HG03175 (cell line): ENCODE measurements around the gene FRMD3.
"Not testable (repeated sequence)": the region's sequence is repeated elsewhere in the genome, so short reads cannot be mapped to it uniquely, and the experiment has no call there.

Experiments
- ATAC-seq: cut with Tn5 transposase; IDR thresholded peaks from one replicate; pipeline ENCODE4 v1.9.1; 2021; ENCODE audit warnings: mild to moderate bottlenecking, moderate library complexity; ENCODE audit not compliant: unreplicated experiment

FRMD3 gene

GRCh38 chr9:83401328-83401900 is 136.8 kb downstream of the FRMD3 start:
- ATAC-seq: no peak

GRCh38 chr9:83396813-83397212 is 141.4 kb downstream of the FRMD3 start:
- ATAC-seq: no peak

- ATAC-seq: no peak
Measured at GRCh38 chr9:83396342-83396741, 141.9 kb downstream of the FRMD3 start.

- ATAC-seq: no peak
Measured at GRCh38 chr9:83392228-83392627, 146.0 kb downstream of the FRMD3 start.

- no peak for ATAC-seq
Measured at GRCh38 chr9:83388346-83388745, 149.9 kb downstream of the FRMD3 start.

- no peak for ATAC-seq
Measured at GRCh38 chr9:83387401-83388185, 150.6 kb downstream of the FRMD3 start.

- ATAC-seq: no peak
Measured at GRCh38 chr9:83385317-83385716, 152.9 kb downstream of the FRMD3 start.

- ATAC-seq: no peak
Measured at GRCh38 chr9:83384214-83384613, 154.0 kb downstream of the FRMD3 start.

GRCh38 chr9:83383034-83383433 is 155.2 kb downstream of the FRMD3 start:
- no peak for ATAC-seq

GRCh38 chr9:83382421-83382820 is 155.8 kb downstream of the FRMD3 start:
- ATAC-seq: no peak

- no peak for ATAC-seq
Measured at GRCh38 chr9:83379045-83379444, 159.2 kb downstream of the FRMD3 start.

GRCh38 chr9:83372957-83373356 is 165.2 kb downstream of the FRMD3 start:
- ATAC-seq: no peak

- ATAC-seq: no peak
Measured at GRCh38 chr9:83367326-83367725, 170.9 kb downstream of the FRMD3 start.

GRCh38 chr9:83362341-83362995 is 175.7 kb downstream of the FRMD3 start:
- ATAC-seq: no peak

GRCh38 chr9:83359039-83359438 is 179.2 kb downstream of the FRMD3 start:
- ATAC-seq: no peak

GRCh38 chr9:83358493-83358892 is 179.7 kb downstream of the FRMD3 start:
- not testable (repeated sequence) for ATAC-seq

GRCh38 chr9:83355729-83356151 is 182.5 kb downstream of the FRMD3 start:
- ATAC-seq: no peak

GRCh38 chr9:83355024-83355444 is 183.2 kb downstream of the FRMD3 start:
- no peak for ATAC-seq

- ATAC-seq: no peak
Measured at GRCh38 chr9:83349031-83349430, 189.2 kb downstream of the FRMD3 start.

- ATAC-seq: no peak
Measured at GRCh38 chr9:83346655-83347420, 191.4 kb downstream of the FRMD3 start.

GRCh38 chr9:83343366-83343999 is 194.7 kb downstream of the FRMD3 start:
- ATAC-seq: no peak
